Measurements from ENCODE around the gene COG5. TPM values are rescaled to one million over a fixed set of nuclear protein-coding genes. Genes with fewer than 3 reads are reported as not detected.

COG5 gene
- total RNA-seq, 1 experiment from 2014 or later, result 20.2 TPM

DNA sequence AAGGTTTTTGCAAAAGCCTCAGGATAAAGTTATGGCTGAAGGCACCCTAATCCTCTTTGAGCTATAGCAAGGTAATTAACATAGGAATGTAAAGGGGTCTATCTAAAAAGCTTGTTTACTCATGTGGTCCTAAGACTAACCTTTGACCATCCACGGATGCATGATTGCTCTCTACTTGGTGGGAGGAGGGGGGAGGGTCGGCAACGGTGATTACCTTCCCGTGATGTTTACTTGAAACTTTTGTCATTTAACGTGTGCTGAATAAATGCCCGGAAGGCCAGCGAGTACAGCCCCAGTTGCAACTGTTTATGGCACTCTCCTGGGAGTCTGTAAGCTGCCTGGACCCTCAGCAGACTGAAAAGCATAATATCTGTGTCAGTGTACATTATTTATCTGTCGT, 172.8 kb downstream of the COG5 start:
- no peak overlapping the region for H2BK20ac ChIP-seq (ENCODE audit: low read depth, low read length, poor library complexity, severe bottlenecking)
- H2AFZ ChIP-seq (ENCODE audit: low read length), result no peak overlapping the region
- H2BK5ac ChIP-seq (ENCODE audit: insufficient read length, low read length), result no peak overlapping the region
- no peaks in the 10 kb centered on the region for H4K20me1 ChIP-seq (ENCODE audit: control insufficient read depth, insufficient read depth, insufficient read length)
- Mint-ChIP-seq H3K27ac (peak overlapping the region in 2 of 3 experiments; percentile 69 to 70; a peak in 1 of 7 replicates), H3K4me1 (peaks cover 39 to 50% of the 10 kb centered on the region in 2 experiments), H3K4me3 (peak overlapping the region in 1 of 2 experiments; percentile 8; a peak in 1 of 5 replicates), H3K9me3 (no peaks in the 10 kb centered on the region), H3K36me3 (ENCODE audit: insufficient read depth in 1 of 3, low read depth in 3 of 3) (no peaks in the 10 kb centered on the region; a peak in 1 of 7 replicates), H3K27me3 (ENCODE audit: low read depth) (no peaks in the 10 kb centered on the region)
- H3K4ac ChIP-seq (ENCODE audit: low read depth, low read length), result no peak overlapping the region
- no peak overlapping the region for H3K23ac ChIP-seq (ENCODE audit: insufficient read length, low read depth, low read length)
- no peaks in the 10 kb centered on the region for H3K23me2 ChIP-seq (ENCODE audit: insufficient read length, low read depth, low read length, poor library complexity, severe bottlenecking)
- H3K4me2 ChIP-seq (ENCODE audit: insufficient read depth, insufficient read length, low read length), result no peak overlapping the region
- H3K56ac ChIP-seq (ENCODE audit: insufficient read length, low read depth, low read length), result no peak overlapping the region
- H3K9me3 ChIP-seq (ENCODE audit: control insufficient read depth, low read depth, low read length), result no peaks in the 10 kb centered on the region
- H3K27me3 ChIP-seq (ENCODE audit: insufficient read depth, low read length), result no peaks in the 10 kb centered on the region
- no peak overlapping the region for H3K27ac ChIP-seq (ENCODE audit: insufficient read length, low read depth, low read length)
- H3K14ac ChIP-seq (ENCODE audit: insufficient read depth, low read length), result no peak overlapping the region
- H3K79me2 ChIP-seq (ENCODE audit: insufficient read depth, low read length), result no peaks in the 10 kb centered on the region
- H4K8ac ChIP-seq (replicated peaks; ENCODE audit: insufficient read length, low read depth, low read length), result no peak overlapping the region
- TF ChIP-seq, protein P1, sequence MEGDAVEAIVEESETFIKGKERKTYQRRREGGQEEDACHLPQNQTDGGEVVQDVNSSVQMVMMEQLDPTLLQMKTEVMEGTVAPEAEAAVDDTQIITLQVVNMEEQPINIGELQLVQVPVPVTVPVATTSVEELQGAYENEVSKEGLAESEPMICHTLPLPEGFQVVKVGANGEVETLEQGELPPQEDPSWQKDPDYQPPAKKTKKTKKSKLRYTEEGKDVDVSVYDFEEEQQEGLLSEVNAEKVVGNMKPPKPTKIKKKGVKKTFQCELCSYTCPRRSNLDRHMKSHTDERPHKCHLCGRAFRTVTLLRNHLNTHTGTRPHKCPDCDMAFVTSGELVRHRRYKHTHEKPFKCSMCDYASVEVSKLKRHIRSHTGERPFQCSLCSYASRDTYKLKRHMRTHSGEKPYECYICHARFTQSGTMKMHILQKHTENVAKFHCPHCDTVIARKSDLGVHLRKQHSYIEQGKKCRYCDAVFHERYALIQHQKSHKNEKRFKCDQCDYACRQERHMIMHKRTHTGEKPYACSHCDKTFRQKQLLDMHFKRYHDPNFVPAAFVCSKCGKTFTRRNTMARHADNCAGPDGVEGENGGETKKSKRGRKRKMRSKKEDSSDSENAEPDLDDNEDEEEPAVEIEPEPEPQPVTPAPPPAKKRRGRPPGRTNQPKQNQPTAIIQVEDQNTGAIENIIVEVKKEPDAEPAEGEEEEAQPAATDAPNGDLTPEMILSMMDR (conservative IDR thresholded peaks at IDR 0.05), result no peak
- peaks cover 2% of the 10 kb centered on the region; the same call in 1 of the 2 replicates for H3K4me1 ChIP-seq (ENCODE audit: insufficient read depth, low read length)
- H3T11ph ChIP-seq (ENCODE audit: low read length), result no peak overlapping the region
- no peak overlapping the region for H4K91ac ChIP-seq (ENCODE audit: insufficient read length, low read depth, low read length)
- H2BK120ac ChIP-seq (ENCODE audit: low read depth, low read length, poor library complexity, severe bottlenecking), result no peak overlapping the region
- H2AK5ac ChIP-seq (ENCODE audit: insufficient read length, low read length), result no peak overlapping the region
- no peak for DNase-seq
- no CpG with 5 or more reads among the region's 8 CpGs for WGBS (ENCODE audit: extremely low coverage, insufficient read length, low lambda C conversion rate)
- no peak overlapping the region for H2BK15ac ChIP-seq (ENCODE audit: low read depth, low read length)
- no peak overlapping the region for H3K9ac ChIP-seq (ENCODE audit: extremely low read depth, insufficient read length, low read length)
- no peak overlapping the region for H4K5ac ChIP-seq (ENCODE audit: insufficient read length, low read depth, low read length)
- no peak overlapping the region for H2BK12ac ChIP-seq (ENCODE audit: insufficient read length, low read depth, low read length)
- no peaks in the 10 kb centered on the region for H3K79me1 ChIP-seq (ENCODE audit: insufficient read depth, low read depth, low read length, poor library complexity, severe bottlenecking)
- no peak overlapping the region for H3K18ac ChIP-seq (ENCODE audit: insufficient read length, low read depth, low read length)

Measured in H9 (cell line).